GM12891 (cell line): ENCODE measurements around the gene OIT3.

Experiments used
- DNase-seq: peaks from one replicate; pipeline ENCODE4 v3.0.0; 2011; ENCODE audit warnings: low spot score; ENCODE audit not compliant: insufficient read length
- FAIRE-seq: peaks from 2 replicates; lab custom pipeline; 2011; peaks lifted over from hg19 to GRCh38; lab: Jason Lieb, UNC
- PAX5 ChIP-seq: IDR thresholded peaks from 2 replicates; pipeline ENCODE4 v1.6.1; 2011; ENCODE audit warnings: low read length, moderate library complexity, mild to moderate bottlenecking; ENCODE audit not compliant: insufficient read depth, severe bottlenecking
- POLR2A ChIP-seq: IDR thresholded peaks from 2 replicates; pipeline ENCODE4 v1.6.1; 2011; ENCODE audit warnings: low read depth, low read length, control low read depth
- POLR2AphosphoS5 ChIP-seq: IDR thresholded peaks from 2 replicates; pipeline ENCODE4 v1.6.1; 2011; ENCODE audit warnings: low read depth, low read length, control low read depth
- POU2F2 ChIP-seq: IDR thresholded peaks from 2 replicates; pipeline ENCODE4 v1.6.1; 2011; ENCODE audit warnings: low read depth, mild to moderate bottlenecking, control low read depth, low read length, moderate library complexity
- SPI1 ChIP-seq: IDR thresholded peaks from 2 replicates; pipeline ENCODE4 v1.6.1; 2011; ENCODE audit warnings: low read depth, low read length, control low read depth
- TAF1 ChIP-seq: IDR thresholded peaks from 2 replicates; pipeline ENCODE4 v1.6.1; 2011; ENCODE audit warnings: low read depth, low read length, control low read depth

Gene OIT3

DNA sequence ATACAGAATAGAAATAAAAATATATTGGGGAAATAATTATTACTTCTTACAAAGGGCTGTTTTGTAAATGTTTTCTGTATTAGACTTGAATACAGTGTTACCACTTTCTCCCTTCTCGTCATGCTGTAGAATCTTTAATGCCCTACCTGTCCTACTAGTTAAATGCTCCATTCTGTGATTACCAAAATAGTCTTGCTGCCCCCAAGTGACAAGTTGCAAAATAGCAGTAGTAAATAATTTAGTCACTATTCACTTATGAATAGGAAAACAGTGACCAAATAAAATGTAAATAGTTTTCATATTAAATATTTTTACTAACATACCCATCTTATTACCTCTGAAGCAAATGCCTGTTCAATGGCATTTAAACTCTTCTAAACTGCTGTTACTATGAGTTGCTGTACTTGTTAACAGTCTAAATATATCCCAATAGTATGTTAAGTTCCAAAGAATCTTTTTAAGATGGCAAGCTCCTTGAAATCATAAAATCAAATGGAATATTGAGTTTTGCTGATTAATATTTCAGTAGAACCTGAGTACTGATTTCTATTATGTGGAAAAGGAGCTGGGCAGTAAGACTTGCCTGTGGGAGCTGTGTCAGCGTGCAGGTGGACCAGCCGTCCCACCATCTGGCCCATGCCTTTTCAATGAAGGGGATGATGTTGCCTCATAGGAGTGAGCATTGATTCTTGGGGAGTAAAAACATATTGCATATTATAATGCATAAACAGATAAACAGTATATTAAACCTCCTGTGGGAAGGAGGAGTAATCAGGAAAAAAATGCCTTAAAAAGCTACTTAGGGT is 18.1 kb upstream of the OIT3 start:
- TF ChIP-seq TAF1 (no peak), POLR2A (no peak), POU2F2 (no peak), POLR2AphosphoS5 (no peak), SPI1 (no peak), PAX5 (no peak)
- DNase-seq (no peak), FAIRE-seq (peak; percentile 41)

DNA sequence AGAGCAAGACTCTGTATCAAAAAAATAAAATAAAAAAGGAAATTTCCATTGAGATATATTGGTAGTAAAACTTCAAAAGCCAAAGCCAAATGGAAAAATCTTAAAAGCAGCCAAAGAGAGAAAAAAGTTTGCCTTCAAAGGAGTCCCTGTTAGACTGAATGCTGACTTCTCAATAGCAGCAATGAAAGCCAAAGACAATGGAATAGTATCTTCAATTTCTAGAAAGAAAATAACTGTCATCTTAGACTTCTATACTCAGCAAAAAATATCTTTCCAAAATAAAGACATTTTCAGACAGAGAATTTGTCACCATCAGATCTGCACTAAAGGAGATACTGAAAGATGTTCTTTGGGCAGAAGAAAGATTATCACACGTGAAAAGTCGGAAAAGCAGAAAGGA is 14.3 kb upstream of the OIT3 start:
- no peak for DNase-seq
- no peak for TF ChIP-seq POLR2A
- TF ChIP-seq POLR2AphosphoS5, result no peak
- no peak for TF ChIP-seq SPI1
- no peak for TF ChIP-seq POU2F2
- no peak for TF ChIP-seq TAF1
- no peak for TF ChIP-seq PAX5
- FAIRE-seq, result no peak

DNA sequence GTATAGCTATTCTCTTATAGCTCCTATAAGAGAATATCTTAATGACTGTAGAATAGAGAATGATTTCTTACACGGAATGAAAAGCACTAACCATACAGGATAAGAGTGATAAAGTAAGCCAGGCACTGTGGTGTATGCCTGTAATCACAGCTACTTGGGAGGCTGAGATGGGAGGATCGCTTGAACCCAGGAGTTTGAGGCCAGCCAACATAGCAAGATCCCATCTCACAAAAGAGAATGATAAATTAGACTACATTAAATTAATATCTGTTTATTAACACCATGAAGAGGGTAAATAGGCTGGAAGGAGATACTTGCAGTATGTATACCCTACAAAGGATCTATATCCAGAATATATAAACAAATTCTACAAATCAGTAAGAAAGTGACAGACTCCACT is 12.2 kb upstream of the OIT3 start:
- no peak for TF ChIP-seq POLR2A
- TF ChIP-seq TAF1, result no peak
- no peak for TF ChIP-seq POU2F2
- no peak for TF ChIP-seq POLR2AphosphoS5
- TF ChIP-seq SPI1, result no peak
- TF ChIP-seq PAX5, result no peak
- FAIRE-seq, result no peak

DNA sequence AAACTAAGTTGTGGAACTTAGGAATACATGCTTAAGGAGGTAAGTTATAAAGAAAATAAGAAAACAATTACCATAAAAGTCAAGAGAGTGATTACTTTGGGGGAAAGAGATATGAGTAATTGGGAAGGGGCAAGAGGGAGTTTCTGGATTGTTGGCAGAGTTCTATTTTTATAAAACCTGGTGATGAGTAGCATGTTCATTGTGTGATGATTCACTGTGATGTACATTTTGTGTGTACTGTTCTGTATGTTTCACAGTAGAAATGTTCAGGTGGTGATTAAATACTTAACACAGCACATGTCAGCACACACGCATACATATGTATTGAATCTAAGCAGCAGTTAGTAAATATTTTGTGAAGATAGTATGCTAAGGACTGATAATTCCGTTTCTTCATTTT is 9.7 kb upstream of the OIT3 start:
- FAIRE-seq, result no peak
- no peak for TF ChIP-seq POLR2AphosphoS5
- TF ChIP-seq POLR2A, result no peak
- TF ChIP-seq PAX5, result no peak
- TF ChIP-seq TAF1, result no peak
- TF ChIP-seq SPI1, result no peak
- TF ChIP-seq POU2F2, result no peak
- no peak for DNase-seq

More for the DNA sequence above, 12.2 kb upstream of the OIT3 start:
- no peak for DNase-seq

DNA sequence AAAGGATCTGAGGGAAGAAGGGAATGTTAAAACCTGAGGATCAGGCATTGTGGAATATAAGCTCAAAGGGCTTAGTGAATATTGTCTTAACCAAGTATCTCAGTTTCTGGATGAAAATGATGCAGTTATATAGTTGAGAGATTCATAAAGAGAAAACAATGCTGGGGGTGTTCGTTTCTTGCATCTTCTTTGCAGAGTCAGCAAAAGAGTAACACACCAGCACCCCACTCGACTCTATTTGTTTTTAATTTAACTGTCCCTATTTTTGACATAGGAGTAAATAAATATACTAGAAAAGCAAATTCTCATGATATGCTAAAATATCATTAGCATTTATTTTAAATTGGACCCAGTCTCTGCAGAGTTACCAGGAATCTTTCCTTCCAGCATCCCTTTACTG is 7.6 kb upstream of the OIT3 start:
- FAIRE-seq, result no peak
- TF ChIP-seq POLR2A, result no peak
- TF ChIP-seq TAF1, result no peak
- no peak for TF ChIP-seq POU2F2
- no peak for TF ChIP-seq SPI1
- TF ChIP-seq PAX5, result no peak
- TF ChIP-seq POLR2AphosphoS5, result no peak

DNA sequence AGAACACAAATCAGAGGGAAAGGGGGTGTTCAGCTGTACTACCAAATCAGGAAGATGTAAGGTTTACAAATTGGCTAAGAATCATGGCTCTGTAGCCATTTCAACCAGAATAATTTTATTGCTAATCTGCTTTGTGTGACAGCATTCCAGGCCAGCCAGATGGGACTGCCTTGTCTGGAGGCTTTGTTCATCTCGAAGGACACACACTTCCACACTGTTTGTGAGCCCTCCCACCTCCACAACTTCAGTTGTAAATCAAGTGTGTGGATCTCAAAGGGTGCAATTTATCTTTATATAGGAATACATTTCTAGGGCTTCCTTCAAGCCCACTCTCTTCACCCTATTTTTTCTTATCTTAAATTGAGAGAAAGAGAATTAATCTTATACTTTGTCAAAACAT is 6.9 kb upstream of the OIT3 start:
- FAIRE-seq (no peak), DNase-seq (no peak)
- TF ChIP-seq SPI1, result no peak

More for the DNA sequence above, 7.6 kb upstream of the OIT3 start:
- no peak for DNase-seq

DNA sequence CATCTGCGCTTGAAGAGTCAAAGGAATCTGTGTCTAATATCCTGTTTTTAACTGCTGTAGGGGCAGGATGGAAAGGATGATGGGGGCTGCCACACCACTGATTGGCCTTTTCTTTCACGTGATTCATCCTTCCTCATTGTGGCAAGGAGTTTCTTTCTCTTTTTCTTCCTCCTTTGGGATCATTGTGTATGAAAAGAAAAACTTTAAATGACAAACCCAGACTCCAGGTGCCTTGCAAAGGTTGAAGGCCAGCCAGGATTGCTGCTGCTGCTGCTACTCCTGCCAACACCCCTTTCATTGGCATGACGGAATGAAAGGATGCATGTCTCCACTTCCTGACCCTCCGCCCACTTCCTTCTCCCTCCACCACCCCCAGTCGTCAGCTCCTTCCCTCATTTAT is 6.5 kb upstream of the OIT3 start:
- no peak for FAIRE-seq
- TF ChIP-seq POLR2A (no peak), POU2F2 (no peak), PAX5 (no peak), POLR2AphosphoS5 (no peak), SPI1 (no peak), TAF1 (no peak)
- DNase-seq, result no peak

DNA sequence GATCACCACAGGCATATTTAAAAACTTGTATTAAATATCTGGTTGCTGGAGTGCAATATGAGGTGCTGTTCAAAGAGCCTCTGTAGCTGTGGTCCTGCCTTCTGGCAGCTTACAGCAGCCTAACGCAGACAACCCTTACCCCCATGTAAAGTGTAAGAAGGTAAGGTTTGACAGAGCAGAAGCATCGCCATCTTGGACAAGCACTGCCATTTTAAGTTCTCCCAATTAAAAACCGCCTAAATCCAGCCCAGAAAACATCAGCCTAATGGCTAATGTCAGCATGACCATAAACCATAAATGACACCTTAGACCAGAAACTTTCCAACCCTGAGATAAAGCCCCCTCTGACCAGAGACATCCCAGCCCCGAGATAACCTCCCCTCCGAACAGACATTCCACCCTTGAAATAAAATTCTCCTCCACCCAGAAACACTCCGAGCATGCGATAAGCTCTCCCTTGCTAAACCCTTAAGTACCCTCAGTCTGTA is 5.3 kb upstream of the OIT3 start:
- FAIRE-seq, result no peak
- no peak for DNase-seq
- no peak for TF ChIP-seq TAF1

DNA sequence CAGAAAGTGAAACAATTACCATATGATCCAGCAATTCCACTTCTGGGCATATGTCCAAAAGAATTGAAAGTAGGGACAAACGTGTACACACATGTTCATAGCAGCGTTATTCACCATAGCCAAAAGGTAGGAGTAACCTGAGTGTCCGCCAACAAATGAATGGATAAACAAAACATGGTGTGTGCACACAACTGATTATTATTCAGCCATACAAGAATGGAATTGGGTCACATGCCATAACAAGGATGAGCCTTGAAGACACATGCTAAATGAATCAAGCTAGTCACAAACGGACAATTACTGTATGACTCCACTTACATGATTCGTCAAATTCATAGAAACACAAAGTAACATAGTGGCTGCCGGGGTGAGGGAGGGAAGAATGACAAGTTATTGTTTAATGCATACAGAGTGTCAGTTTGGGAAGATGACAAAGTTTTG is 4.1 kb upstream of the OIT3 start:
- FAIRE-seq, result no peak
- no peak for TF ChIP-seq PAX5
- no peak for DNase-seq

DNA sequence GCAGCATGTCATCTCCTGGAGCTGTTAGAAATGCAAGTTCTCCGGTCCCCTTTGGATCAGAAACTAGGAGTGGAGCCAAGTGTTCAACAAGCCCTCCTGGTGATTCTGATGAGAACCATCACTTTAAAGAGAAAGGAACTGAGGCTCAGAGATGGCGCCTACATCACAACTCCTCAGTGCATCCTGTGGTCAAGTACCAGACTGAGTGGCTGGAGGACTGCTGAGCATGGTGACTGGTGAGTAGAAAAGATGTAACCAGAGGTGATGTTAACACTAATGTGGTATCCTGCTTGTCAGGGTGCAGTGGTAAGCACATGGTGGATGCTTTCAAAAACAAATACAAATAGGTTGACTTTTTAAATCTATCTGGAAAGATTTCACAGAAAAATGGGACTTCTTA is 3.5 kb upstream of the OIT3 start:
- TF ChIP-seq PAX5, result no peak
- no peak for TF ChIP-seq SPI1
- TF ChIP-seq POLR2A, result no peak
- TF ChIP-seq POLR2AphosphoS5, result no peak
- no peak for TF ChIP-seq TAF1
- no peak for TF ChIP-seq POU2F2
- DNase-seq (no peak), FAIRE-seq (peak; percentile 38)

DNA sequence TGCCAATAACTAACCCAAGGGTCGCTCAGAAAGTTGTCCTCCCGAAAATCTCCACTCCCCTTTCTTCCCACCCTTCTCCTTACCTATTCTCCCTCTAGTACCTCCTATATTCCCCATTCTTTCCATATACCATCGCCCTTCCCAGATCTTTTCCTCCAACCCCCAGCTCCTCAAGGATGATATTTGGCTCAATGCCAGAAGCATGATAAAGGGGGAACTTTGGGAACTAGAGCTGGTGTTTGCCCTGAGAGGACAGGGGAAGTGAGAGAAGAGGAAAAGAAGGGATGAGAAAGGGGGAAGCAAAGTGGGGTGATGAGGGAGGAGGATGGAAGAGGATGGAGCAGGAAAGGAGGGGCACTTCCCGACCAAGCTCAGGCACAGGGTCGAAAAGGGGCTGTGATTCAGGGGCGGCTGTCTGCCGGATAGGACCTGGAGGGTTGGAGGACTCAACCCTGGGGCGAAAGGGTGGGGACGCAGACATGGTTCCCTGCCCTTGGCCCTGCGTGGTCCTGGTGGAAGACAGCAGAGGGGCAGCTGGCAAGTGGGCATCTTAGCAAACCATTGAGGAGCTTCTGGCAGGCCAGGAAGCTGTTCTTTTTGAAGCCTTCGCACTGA is 1.8 kb downstream of the OIT3 start:
- TF ChIP-seq POLR2A, result no peak
- no peak for TF ChIP-seq POLR2AphosphoS5
- TF ChIP-seq SPI1, result no peak
- no peak for TF ChIP-seq POU2F2
- no peak for TF ChIP-seq TAF1
- no peak for TF ChIP-seq PAX5
- DNase-seq, result no peak
- no peak for FAIRE-seq
